Kidney (tissue), 14 donors: ENCODE data around the gene HS6ST1. TPM values are rescaled to one million over a fixed set of nuclear protein-coding genes. Genes with fewer than 3 reads are reported as not detected.
A peak's percentile ranks its signal among the peaks of the same experiment; 100 is the strongest.

ENCODE experiments used
- DNase-seq, 5 donors: peaks; one replicate each; pipeline ENCODE4 v3.0.0-alpha.2; 2013 to 2020
- FAIRE-seq: peaks from 2 replicates; lab custom pipeline; 2012; peaks lifted over from hg19 to GRCh38; lab: Jason Lieb, UNC
- H3K27ac ChIP-seq, 2 donors: one replicate each; pipeline ENCODE4 v1.7.0; 2013; ENCODE audit warnings: low read depth in 2 of 2, low read length in 2 of 2, inconsistent platforms in 1 of 2
- H3K27me3 ChIP-seq: one replicate; pipeline ENCODE4 v1.7.1; 2013; ENCODE audit warnings: low read length, inconsistent platforms; ENCODE audit not compliant: control insufficient read depth, insufficient read depth
- H3K36me3 ChIP-seq, 3 donors: one replicate each; pipeline versions ENCODE4 v1.7.0 to v1.7.1; 2013; ENCODE audit warnings: low read length in 3 of 3, control low read depth in 1 of 3, inconsistent platforms in 1 of 3; ENCODE audit not compliant: insufficient read depth in 3 of 3, control insufficient read depth in 2 of 3
- H3K4me1 ChIP-seq, 3 donors: one replicate each; pipeline versions ENCODE4 v1.7.0 to v1.7.1; 2013; ENCODE audit warnings: low read length in 3 of 3, inconsistent platforms in 1 of 3, low read depth in 1 of 3; ENCODE audit not compliant: control insufficient read depth in 2 of 3, insufficient read depth in 2 of 3
- H3K4me3 ChIP-seq, 3 donors: one replicate each; pipeline versions ENCODE4 v1.7.0 to v1.8.1; 2013; ENCODE audit warnings: low read length in 3 of 3, control low read depth in 1 of 3, inconsistent platforms in 1 of 3
- H3K9ac ChIP-seq, 3 donors: one replicate each; pipeline versions ENCODE4 v1.7.0 to v1.7.1; 2013; ENCODE audit warnings: low read length in 3 of 3, control low read depth in 1 of 3, inconsistent platforms in 1 of 3
- H3K9me3 ChIP-seq, 3 donors: one replicate each; pipeline versions ENCODE4 v1.7.0 to v1.7.1; 2013; ENCODE audit warnings: low read length in 3 of 3, control low read depth in 1 of 3, inconsistent platforms in 1 of 3; ENCODE audit not compliant: control insufficient read depth in 2 of 3, insufficient read depth in 1 of 3
- CTCF ChIP-seq: IDR thresholded peaks from 3 replicates; pipeline ENCODE4 v1.5.1; 2012; ENCODE audit warnings: mild to moderate bottlenecking, moderate library complexity, borderline replicate concordance; ENCODE audit not compliant: insufficient read depth; ENCODE audit errors: extremely low read depth
- intact Hi-C: fragments of 100-400 bp; cut with DNase I; formaldehyde crosslinking; loops from one replicate; pipeline ENCODE4 v1.11.1; 2022
- polyA plus RNA-seq: library from polyadenylated mRNA; stranded (reverse); fragments of 350-450 nt; fragmentation: Illumina TruSeq; extraction: RNeasy Lipid Tissue Mini Kit (QIAGEN cat#74804); gene quantifications from one replicate; pipeline ENCODE4 v1.2.3, GENCODE V29; 2014; ENCODE audit warnings: low read depth, low replicate concordance; ENCODE audit not compliant: insufficient read depth
- total RNA-seq: library from RNA; stranded (reverse); fragmentation: NEBNext Ultra II Directional; extraction: Animal tissue kit (Norgen Biotek cat#: 25700); gene quantifications from one replicate; pipeline ENCODE4 v1.2.1, GENCODE V29; 2021
- donor health status: control.
- donor health status: control.
- donor health status: control.
- donor health status: control.
- donor health status: control.
- donor health status: DM: yes; HTN: yes; CAD: no.
- donor health status: Normal renal cell carcinoma (clear cell type).

HS6ST1 gene
- total and polyA plus RNA-seq, 2 donors from 2014 or later = 49.6 to 73.9 TPM

GRCh38 chr2:128358941-128359731 lies 40.5 kb upstream of the HS6ST1 start:
- intact Hi-C loops = no loop called here
- peak in 1 of 5 donors; percentile 56 for DNase-seq
- Histone ChIP-seq H3K4me3 (no peak overlapping the region), H3K36me3 (no peaks in the 10 kb centered on the region), H3K9me3 (no peaks in the 10 kb centered on the region), H3K27ac (no peak overlapping the region), H3K27me3 (no peaks in the 10 kb centered on the region), H3K4me1 (peaks cover 0 to 5% (median 4%) of the 10 kb centered on the region in 3 donors), H3K9ac (no peak overlapping the region)
- no peak for TF ChIP-seq CTCF
- no peak for FAIRE-seq

- H3K27ac ChIP-seq = no peak overlapping the region
- H3K36me3 ChIP-seq = no peaks in the 10 kb centered on the region
- no peaks in the 10 kb centered on the region for H3K27me3 ChIP-seq
- no peak overlapping the region for H3K4me3 ChIP-seq
- DNase-seq (no peak), FAIRE-seq (no peak)
- H3K9ac ChIP-seq = no peak overlapping the region
- peaks cover 0 to 5% (median 4%) of the 10 kb centered on the region in 3 donors for H3K4me1 ChIP-seq
- no peak for TF ChIP-seq CTCF
- intact Hi-C loops = no loop called here
- H3K9me3 ChIP-seq = no peaks in the 10 kb centered on the region
These were observed 39.1 kb upstream of the HS6ST1 start for GRCh38 chr2:128357506-128358370.

- Histone ChIP-seq H3K9me3 (peaks cover 0 to 7% (median 0%) of the 10 kb centered on the region in 3 donors), H3K36me3 (no peaks in the 10 kb centered on the region), H3K27me3 (no peaks in the 10 kb centered on the region), H3K4me1 (no peaks in the 10 kb centered on the region), H3K27ac (no peak overlapping the region), H3K9ac (no peak overlapping the region), H3K4me3 (no peak overlapping the region)
- no peak for FAIRE-seq
- DNase-seq = no peak
- intact Hi-C loops = no loop called here
- TF ChIP-seq CTCF = no peak
These were observed 37.5 kb upstream of the HS6ST1 start for GRCh38 chr2:128356127-128356526.
